Measurements from ENCODE around the gene OR11A1.

The OR11A1 gene

GRCh38 chr6:29488874-29489273 lies 32.0 kb upstream of the OR11A1 start:
- H3K4me3 ChIP-seq (ENCODE audit: low read depth, low read length) = no peak overlapping the region
- DNase-seq (ENCODE audit: low read depth) = no peak
- TF ChIP-seq CTCF (IDR thresholded peaks at IDR 0.05; ENCODE audit: low read depth, low read length) (no peak), MAX (IDR thresholded peaks at IDR 0.05; ENCODE audit: low read depth, low read length) (no peak), MYC (IDR thresholded peaks at IDR 0.05; ENCODE audit: low read depth, low read length) (no peak), POLR2A (IDR thresholded peaks at IDR 0.05; ENCODE audit: extremely low read depth, insufficient read length) (no peak)

- no peak for TF ChIP-seq POLR2A (IDR thresholded peaks at IDR 0.05; ENCODE audit: extremely low read depth, insufficient read length)
- DNase-seq (ENCODE audit: low read depth) = no peak
- no peak within 1 kb of the TSS for H3K4me3 ChIP-seq (ENCODE audit: low read depth, low read length)
These were observed 30.8 kb upstream of the OR11A1 start, which contains the start of gene MAS1L for GRCh38 chr6:29487660-29488059. TSS of gene MAS1L (minus strand) at chr6:29487956. CDS start at chr6:29487902, 54 bp downstream.

- H3K4me3 ChIP-seq (ENCODE audit: low read depth, low read length) = no peak overlapping the region
- no peak for DNase-seq (ENCODE audit: low read depth)
- no peak for TF ChIP-seq MYC (IDR thresholded peaks at IDR 0.05; ENCODE audit: low read depth, low read length)
- no peak for TF ChIP-seq CTCF (IDR thresholded peaks at IDR 0.05; ENCODE audit: low read depth, low read length)
- no peak for TF ChIP-seq POLR2A (IDR thresholded peaks at IDR 0.05; ENCODE audit: extremely low read depth, insufficient read length)
- TF ChIP-seq MAX (IDR thresholded peaks at IDR 0.05; ENCODE audit: low read depth, low read length) = no peak
These were observed 30.3 kb upstream of the OR11A1 start for GRCh38 chr6:29487131-29487530.

GRCh38 chr6:29486577-29486976 lies 29.7 kb upstream of the OR11A1 start:
- H3K4me3 ChIP-seq (ENCODE audit: low read depth, low read length) = no peak overlapping the region
- DNase-seq (ENCODE audit: low read depth) = no peak
- no peak for TF ChIP-seq MYC (IDR thresholded peaks at IDR 0.05; ENCODE audit: low read depth, low read length)
- TF ChIP-seq MAX (IDR thresholded peaks at IDR 0.05; ENCODE audit: low read depth, low read length) = no peak
- TF ChIP-seq CTCF (IDR thresholded peaks at IDR 0.05; ENCODE audit: low read depth, low read length) = no peak
- TF ChIP-seq POLR2A (IDR thresholded peaks at IDR 0.05; ENCODE audit: extremely low read depth, insufficient read length) = no peak

- H3K4me3 ChIP-seq (ENCODE audit: low read depth, low read length) = no peak overlapping the region
- no peak for TF ChIP-seq CTCF (IDR thresholded peaks at IDR 0.05; ENCODE audit: low read depth, low read length)
- no peak for TF ChIP-seq POLR2A (IDR thresholded peaks at IDR 0.05; ENCODE audit: extremely low read depth, insufficient read length)
- no peak for TF ChIP-seq MAX (IDR thresholded peaks at IDR 0.05; ENCODE audit: low read depth, low read length)
- no peak for TF ChIP-seq MYC (IDR thresholded peaks at IDR 0.05; ENCODE audit: low read depth, low read length)
- no peak for DNase-seq (ENCODE audit: low read depth)
These were observed 26.9 kb upstream of the OR11A1 start for GRCh38 chr6:29483735-29484134.

GRCh38 chr6:29483186-29483585 lies 26.3 kb upstream of the OR11A1 start:
- TF ChIP-seq MYC (IDR thresholded peaks at IDR 0.05; ENCODE audit: low read depth, low read length) = no peak
- no peak for TF ChIP-seq POLR2A (IDR thresholded peaks at IDR 0.05; ENCODE audit: extremely low read depth, insufficient read length)
- TF ChIP-seq CTCF (IDR thresholded peaks at IDR 0.05; ENCODE audit: low read depth, low read length) = no peak
- TF ChIP-seq MAX (IDR thresholded peaks at IDR 0.05; ENCODE audit: low read depth, low read length) = no peak
- no peak overlapping the region for H3K4me3 ChIP-seq (ENCODE audit: low read depth, low read length)
- DNase-seq (ENCODE audit: low read depth) = no peak

All from NB4 (cell line).